HCT116 (cell line): ENCODE measurements around the gene ERBB4. TPM values are rescaled to one million over a fixed set of nuclear protein-coding genes. Genes with fewer than 3 reads are reported as not detected.

Experiments
- ATAC-seq: fragments of 200-7000 bp; cut with Tn5 transposase; 2 replicates; pipeline ENCODE4 v1.9.1; 2020; ENCODE audit warnings: mild to moderate bottlenecking, moderate library complexity
- BruUV-seq: library from RNA; stranded (reverse); fragments of 400-500 nt; replicated peaks from 2 replicates; lab custom pipeline; 2021; lab: Mats Ljungman, UMichigan
- CTCF ChIA-PET: fragments of 300-600 bp; sonication (Branson Sonifier 250); formaldehyde crosslinking; loops from one replicate; lab custom pipeline; 2021; ENCODE audit warnings: antibody characterized with exemption; lab: Charles Lee
- POLR2A ChIA-PET: fragments of 300-600, 350-600 bp; sonication (Branson Sonifier 250); formaldehyde crosslinking; loops from one replicate; lab custom pipeline; 2021; ENCODE audit warnings: antibody characterized with exemption; lab: Charles Lee
- RAD21 ChIA-PET, 2 experiments: fragments of 300-600 bp; sonication (Branson Sonifier 250); formaldehyde crosslinking; loops; one replicate each; lab custom pipeline; 2023; ENCODE audit warnings: low total read pairs in 2 of 2; ENCODE audit not compliant: uncharacterized antibody in 2 of 2, unreplicated experiment in 2 of 2, low non-redundant PET in 1 of 2; lab: Charles Lee
- DNase-seq: peaks from one replicate; pipeline ENCODE4 v3.0.0-alpha.2; 2010; ENCODE audit warnings: low read depth, low spot score
- H2AFZ ChIP-seq: fragments of 200-600 bp; shearing (Covaris generic), sonication (generic); 2 replicates; pipeline ENCODE4 v1.6.1; 2017; ENCODE audit warnings: low read depth, mixed run types, mixed read lengths, antibody characterized with exemption, low read length; ENCODE audit not compliant: poor library complexity, severe bottlenecking
- H3K27ac ChIP-seq: 2 replicates; pipeline ENCODE4 v1.5.1; 2012; ENCODE audit warnings: low read depth, low read length
- H3K27me3 ChIP-seq: fragments of 200-600 bp; sonication (generic); 2 replicates; pipeline ENCODE4 v1.6.1; 2016; ENCODE audit warnings: mixed run types, low read length, mixed read lengths; ENCODE audit not compliant: insufficient read depth
- H3K36me3 ChIP-seq, 2 experiments: fragments of 200-500 bp in 1 of 2; fragments of 200-600 bp in 1 of 2; sonication (Bioruptor generic) in 1 of 2; sonication (generic) in 1 of 2; 2 replicates each; pipeline versions ENCODE4 v1.5.1 to v1.6.1; 2014 to 2016; ENCODE audit warnings: low read length in 2 of 2, inconsistent platforms in 1 of 2, mixed read lengths in 1 of 2, mixed run types in 1 of 2; ENCODE audit not compliant: insufficient read depth in 2 of 2, control insufficient read depth in 1 of 2
- H3K4me1 ChIP-seq, 2 experiments: fragments of 200-600 bp in 1 of 2; sonication (generic) in 1 of 2; 2 replicates each; pipeline versions ENCODE4 v1.5.1 to v1.6.1; 2012 to 2017; ENCODE audit warnings: low read length in 2 of 2, inconsistent platforms in 1 of 2, mild to moderate bottlenecking in 1 of 2, mixed read lengths in 1 of 2, mixed run types in 1 of 2, moderate library complexity in 1 of 2; ENCODE audit not compliant: insufficient read depth in 2 of 2, control insufficient read depth in 1 of 2
- H3K4me2 ChIP-seq: fragments of 200-600 bp; sonication (generic); 2 replicates; pipeline ENCODE4 v1.6.1; 2017; ENCODE audit warnings: mixed run types, low read length, mixed read lengths
- H3K4me3 ChIP-seq, 2 experiments: fragments of 200-600 bp in 1 of 2; sonication (generic) in 1 of 2; replicated peaks in 1 of 2; 2 replicates each; pipeline ENCODE4 v1.5.1; 2011 to 2016; ENCODE audit warnings: low read length in 2 of 2, control low read depth in 1 of 2, low read depth in 1 of 2, mild to moderate bottlenecking in 1 of 2, mixed read lengths in 1 of 2, mixed run types in 1 of 2
- H3K79me2 ChIP-seq: fragments of 200-600 bp; sonication (generic); 2 replicates; pipeline ENCODE4 v1.6.1; 2017; ENCODE audit warnings: mild to moderate bottlenecking, mixed run types, low read length, moderate library complexity, mixed read lengths; ENCODE audit not compliant: insufficient read depth
- H3K9ac ChIP-seq: fragments of 200-600 bp; sonication (generic); 2 replicates; pipeline ENCODE4 v1.6.1; 2016; ENCODE audit warnings: low read length, mixed read lengths
- H3K9me2 ChIP-seq: fragments of 200-600 bp; sonication (generic), shearing (Covaris generic); 2 replicates; pipeline ENCODE4 v1.6.1; 2017; ENCODE audit warnings: mixed run types, mild to moderate bottlenecking, moderate library complexity; ENCODE audit not compliant: insufficient read depth
- H3K9me3 ChIP-seq, 2 experiments: fragments of 200-500 bp in 1 of 2; fragments of 200-600 bp in 1 of 2; sonication (Bioruptor generic) in 1 of 2; sonication (generic) in 1 of 2; 2 replicates each; pipeline ENCODE4 v1.6.1; 2014 to 2017; ENCODE audit warnings: low read length in 2 of 2, mixed read lengths in 2 of 2, inconsistent platforms in 1 of 2, low read depth in 1 of 2, mild to moderate bottlenecking in 1 of 2, mixed run types in 1 of 2, moderate library complexity in 1 of 2; ENCODE audit not compliant: control insufficient read depth in 1 of 2, insufficient read depth in 1 of 2
- H4K20me1 ChIP-seq: fragments of 200-600 bp; sonication (generic), shearing (Covaris generic); 2 replicates; pipeline ENCODE4 v1.6.1; 2017; ENCODE audit warnings: mixed run types, mild to moderate bottlenecking, moderate library complexity; ENCODE audit not compliant: insufficient read depth
- CBX3 ChIP-seq: IDR thresholded peaks from 2 replicates; pipeline ENCODE4 v1.6.1; 2012; ENCODE audit warnings: low read depth
- CTCF ChIP-seq, 3 experiments: fragments of 200-600 bp in 1 of 3; sonication (generic) in 1 of 3; IDR thresholded peaks in 2 of 3; conservative IDR thresholded peaks in 1 of 3; 2 replicates each; pipeline ENCODE4 v1.5.1; 2012 to 2017; ENCODE audit warnings: low read depth in 2 of 3, low read length in 2 of 3, antibody characterized with exemption in 1 of 3, borderline replicate concordance in 1 of 3, control low read depth in 1 of 3, mild to moderate bottlenecking in 1 of 3, mixed read lengths in 1 of 3, mixed run types in 1 of 3, moderate library complexity in 1 of 3; ENCODE audit not compliant: insufficient read depth in 1 of 3
- EZH2 ChIP-seq: fragments of 200-600 bp; sonication (generic); IDR thresholded peaks from 2 replicates; pipeline ENCODE4 v1.6.1; 2017; ENCODE audit warnings: antibody characterized with exemption, mixed run types
- FOSL1 ChIP-seq: IDR thresholded peaks from 2 replicates; pipeline ENCODE4 v1.6.1; 2012; ENCODE audit warnings: low read depth
- intact Hi-C: fragments of 100-400 bp; cut with micrococcal nuclease; formaldehyde crosslinking; loops from 2 replicates; pipeline ENCODE4 v1.10.0; 2022
- total RNA-seq: library from RNA; stranded (reverse); gene quantifications from one replicate; pipeline ENCODE4 v1.2.1, GENCODE V29; 2021; ENCODE audit not compliant: unreplicated experiment
- TF ChIP-seq, protein P1 (sequence below): IDR thresholded peaks from 2 replicates; pipeline ENCODE4 v1.6.1; 2012

Gene ERBB4
- total RNA-seq, 1 experiment from 2014 or later = 0.10 TPM

DNA sequence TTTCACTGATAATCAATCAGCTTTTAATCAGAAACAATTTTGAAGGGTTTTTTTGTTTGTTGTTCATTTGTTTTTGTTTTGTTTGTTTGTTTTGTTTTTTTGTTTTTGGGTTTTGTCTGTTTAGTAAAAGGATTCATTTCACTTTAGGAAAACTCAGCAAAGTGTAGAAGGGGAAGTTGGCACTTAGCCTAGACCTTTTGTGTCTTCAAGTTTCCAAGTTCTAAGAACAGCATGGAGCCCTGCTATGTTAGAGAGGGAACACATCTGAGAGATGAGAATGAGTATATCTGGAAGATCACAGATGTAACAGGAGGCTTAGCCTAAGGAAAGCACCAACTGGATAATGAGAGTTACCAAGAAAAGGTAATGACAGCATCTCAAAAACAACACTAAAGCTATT, 501.5 kb downstream of the ERBB4 start (continued):
- TF ChIP-seq CTCF (IDR thresholded peaks at IDR 0.05 in 2 of 3, conservative IDR thresholded peaks at IDR 0.05 in 1 of 3; ENCODE audit: borderline replicate concordance in 1 of 3, insufficient read depth in 1 of 3, low read depth in 2 of 3, low read length in 2 of 3) (no peak), CBX3 (no peak)

DNA sequence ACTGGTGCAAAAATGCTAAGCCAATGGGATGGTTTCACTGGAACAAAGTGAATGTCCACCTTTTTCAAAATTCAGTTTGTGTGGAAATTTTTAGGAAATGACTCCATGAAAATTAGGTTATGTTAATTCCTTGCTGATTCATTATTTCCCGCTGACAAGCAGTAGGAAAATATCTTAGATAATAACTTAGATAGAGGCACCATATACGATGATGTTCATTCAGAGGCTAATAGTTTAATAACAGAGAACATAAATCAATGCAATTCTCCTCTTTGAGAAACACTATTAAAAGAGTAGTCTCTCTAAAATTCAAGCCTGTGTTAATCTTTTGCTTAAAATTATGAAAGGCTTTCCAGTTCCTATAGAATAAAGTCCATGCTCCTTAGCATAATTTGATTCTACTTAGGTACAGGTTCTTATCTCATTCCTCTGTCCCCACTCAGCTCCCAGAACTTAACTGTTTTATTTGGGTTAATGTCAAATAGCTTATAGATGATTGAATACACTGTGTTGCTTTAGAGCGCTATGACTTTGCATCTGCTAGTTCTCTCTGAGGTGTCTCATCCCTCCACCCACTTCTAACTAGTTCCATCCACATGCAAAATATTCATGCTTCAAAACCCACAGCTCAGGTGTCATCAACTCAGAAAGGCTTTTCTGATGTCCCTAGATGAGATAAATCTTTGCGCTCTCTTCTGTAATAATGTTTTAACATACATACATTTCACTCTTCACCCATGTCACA, 503.6 kb downstream of the ERBB4 start:
- Histone ChIP-seq H3K27me3 (no peaks in the 10 kb centered on the region), H3K79me2 (no peaks in the 10 kb centered on the region), H2AFZ (no peak overlapping the region), H3K36me3 (no peaks in the 10 kb centered on the region), H4K20me1 (no peaks in the 10 kb centered on the region), H3K4me3 (no peak overlapping the region), H3K9ac (no peak overlapping the region), H3K4me2 (no peak overlapping the region), H3K4me1 (no peaks in the 10 kb centered on the region), H3K9me3 (no peaks in the 10 kb centered on the region), H3K27ac (no peak overlapping the region), H3K9me2 (no peaks in the 10 kb centered on the region)
- intact Hi-C loops = no loop called here
- BruUV-seq = no TSS peak
- RAD21 ChIA-PET = no interaction called here
- POLR2A ChIA-PET = no interaction called here
- CTCF ChIA-PET = no interaction called here
- TF ChIP-seq EZH2 (no peak), FOSL1 (no peak)
- TF ChIP-seq, protein P1, sequence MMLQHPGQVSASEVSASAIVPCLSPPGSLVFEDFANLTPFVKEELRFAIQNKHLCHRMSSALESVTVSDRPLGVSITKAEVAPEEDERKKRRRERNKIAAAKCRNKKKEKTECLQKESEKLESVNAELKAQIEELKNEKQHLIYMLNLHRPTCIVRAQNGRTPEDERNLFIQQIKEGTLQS = no peak
- DNase-seq = no peak
- ATAC-seq = no peak
